WTC11 (cell line): Measurements from ENCODE around the gene NRG3.

ENCODE experiments used
- CBFB ChIP-seq: sonication (generic); formaldehyde crosslinking; IDR thresholded peaks from 2 replicates; pipeline ENCODE4 v1.8.1; 2022; ENCODE audit warnings: mild to moderate bottlenecking, low read depth, missing genetic modification reagents
- CREB1 ChIP-seq: sonication (generic); formaldehyde crosslinking; IDR thresholded peaks from 2 replicates; pipeline ENCODE4 v1.8.0; 2023; ENCODE audit warnings: mild to moderate bottlenecking, missing genetic modification reagents
- ESRRA ChIP-seq: sonication (generic); formaldehyde crosslinking; IDR thresholded peaks from 2 replicates; pipeline ENCODE4 v1.8.1; 2022; ENCODE audit warnings: mild to moderate bottlenecking, missing genetic modification reagents, borderline replicate concordance
- FOXK1 ChIP-seq: sonication (generic); formaldehyde crosslinking; IDR thresholded peaks from 2 replicates; pipeline ENCODE4 v1.8.0; 2022; ENCODE audit warnings: mild to moderate bottlenecking, moderate library complexity, missing genetic modification reagents
- ZNF396 ChIP-seq: fragments of 250-450 bp; sonication (Bioruptor Pico); IDR thresholded peaks from 2 replicates; pipeline ENCODE4 v1.8.0; 2021; ENCODE audit warnings: mild to moderate bottlenecking, moderate library complexity, borderline replicate concordance
- TF ChIP-seq, protein P1 (sequence below): fragments of 200-600 bp; IDR thresholded peaks from 2 replicates; pipeline ENCODE4 v1.8.0; 2022; ENCODE audit warnings: antibody characterized with exemption
- TF ChIP-seq, protein P2 (sequence below): sonication (generic); formaldehyde crosslinking; IDR thresholded peaks from 2 replicates; pipeline ENCODE4 v1.8.0; 2022; ENCODE audit warnings: mild to moderate bottlenecking, missing genetic modification reagents
- TF ChIP-seq, protein P3 (sequence below): sonication (generic); formaldehyde crosslinking; IDR thresholded peaks from 2 replicates; pipeline ENCODE4 v1.8.0; 2023; ENCODE audit warnings: missing genetic modification reagents, mild to moderate bottlenecking, borderline replicate concordance
- TF ChIP-seq, protein P4 (sequence below): sonication (generic); formaldehyde crosslinking; IDR thresholded peaks from 2 replicates; pipeline ENCODE4 v1.8.1; 2022; ENCODE audit warnings: low read depth, missing genetic modification reagents, borderline replicate concordance
- TF ChIP-seq, protein P5 (sequence below): sonication (generic); formaldehyde crosslinking; IDR thresholded peaks from 2 replicates; pipeline ENCODE4 v1.8.1; 2023; ENCODE audit warnings: mild to moderate bottlenecking, moderate library complexity, missing genetic modification reagents
- TF ChIP-seq, protein P6 (sequence below): sonication (generic); formaldehyde crosslinking; IDR thresholded peaks from 2 replicates; pipeline ENCODE4 v1.8.0; 2022; ENCODE audit warnings: mild to moderate bottlenecking, missing genetic modification reagents

DNA sequence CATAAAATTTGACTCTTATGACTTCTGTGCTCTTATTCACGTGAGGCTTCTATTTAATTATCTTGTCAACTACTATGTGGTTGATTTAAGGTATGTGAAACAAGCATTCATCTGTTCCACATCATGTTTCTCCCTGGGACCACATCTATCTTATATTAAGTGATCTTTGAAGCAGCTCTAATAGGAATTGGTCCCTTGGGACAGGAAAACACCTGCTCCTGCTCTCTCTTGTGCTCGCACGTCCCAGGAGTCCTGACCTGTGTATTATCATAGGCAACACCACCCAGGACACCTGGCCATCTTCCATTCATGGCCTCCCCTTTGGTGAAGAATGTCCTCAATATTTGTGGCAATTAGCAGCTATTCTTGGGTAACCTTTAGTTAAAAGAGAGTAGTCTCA lies 269.2 kb downstream of the NRG3 start:
- no peak for TF ChIP-seq CREB1 (CRISPR knock-in tag)
- TF ChIP-seq, protein P1, sequence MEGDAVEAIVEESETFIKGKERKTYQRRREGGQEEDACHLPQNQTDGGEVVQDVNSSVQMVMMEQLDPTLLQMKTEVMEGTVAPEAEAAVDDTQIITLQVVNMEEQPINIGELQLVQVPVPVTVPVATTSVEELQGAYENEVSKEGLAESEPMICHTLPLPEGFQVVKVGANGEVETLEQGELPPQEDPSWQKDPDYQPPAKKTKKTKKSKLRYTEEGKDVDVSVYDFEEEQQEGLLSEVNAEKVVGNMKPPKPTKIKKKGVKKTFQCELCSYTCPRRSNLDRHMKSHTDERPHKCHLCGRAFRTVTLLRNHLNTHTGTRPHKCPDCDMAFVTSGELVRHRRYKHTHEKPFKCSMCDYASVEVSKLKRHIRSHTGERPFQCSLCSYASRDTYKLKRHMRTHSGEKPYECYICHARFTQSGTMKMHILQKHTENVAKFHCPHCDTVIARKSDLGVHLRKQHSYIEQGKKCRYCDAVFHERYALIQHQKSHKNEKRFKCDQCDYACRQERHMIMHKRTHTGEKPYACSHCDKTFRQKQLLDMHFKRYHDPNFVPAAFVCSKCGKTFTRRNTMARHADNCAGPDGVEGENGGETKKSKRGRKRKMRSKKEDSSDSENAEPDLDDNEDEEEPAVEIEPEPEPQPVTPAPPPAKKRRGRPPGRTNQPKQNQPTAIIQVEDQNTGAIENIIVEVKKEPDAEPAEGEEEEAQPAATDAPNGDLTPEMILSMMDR: no peak
- no peak for TF ChIP-seq CBFB (CRISPR knock-in tag)
- TF ChIP-seq, protein P2, sequence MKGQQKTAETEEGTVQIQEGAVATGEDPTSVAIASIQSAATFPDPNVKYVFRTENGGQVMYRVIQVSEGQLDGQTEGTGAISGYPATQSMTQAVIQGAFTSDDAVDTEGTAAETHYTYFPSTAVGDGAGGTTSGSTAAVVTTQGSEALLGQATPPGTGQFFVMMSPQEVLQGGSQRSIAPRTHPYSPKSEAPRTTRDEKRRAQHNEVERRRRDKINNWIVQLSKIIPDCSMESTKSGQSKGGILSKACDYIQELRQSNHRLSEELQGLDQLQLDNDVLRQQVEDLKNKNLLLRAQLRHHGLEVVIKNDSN: no peak
- TF ChIP-seq, protein P3, sequence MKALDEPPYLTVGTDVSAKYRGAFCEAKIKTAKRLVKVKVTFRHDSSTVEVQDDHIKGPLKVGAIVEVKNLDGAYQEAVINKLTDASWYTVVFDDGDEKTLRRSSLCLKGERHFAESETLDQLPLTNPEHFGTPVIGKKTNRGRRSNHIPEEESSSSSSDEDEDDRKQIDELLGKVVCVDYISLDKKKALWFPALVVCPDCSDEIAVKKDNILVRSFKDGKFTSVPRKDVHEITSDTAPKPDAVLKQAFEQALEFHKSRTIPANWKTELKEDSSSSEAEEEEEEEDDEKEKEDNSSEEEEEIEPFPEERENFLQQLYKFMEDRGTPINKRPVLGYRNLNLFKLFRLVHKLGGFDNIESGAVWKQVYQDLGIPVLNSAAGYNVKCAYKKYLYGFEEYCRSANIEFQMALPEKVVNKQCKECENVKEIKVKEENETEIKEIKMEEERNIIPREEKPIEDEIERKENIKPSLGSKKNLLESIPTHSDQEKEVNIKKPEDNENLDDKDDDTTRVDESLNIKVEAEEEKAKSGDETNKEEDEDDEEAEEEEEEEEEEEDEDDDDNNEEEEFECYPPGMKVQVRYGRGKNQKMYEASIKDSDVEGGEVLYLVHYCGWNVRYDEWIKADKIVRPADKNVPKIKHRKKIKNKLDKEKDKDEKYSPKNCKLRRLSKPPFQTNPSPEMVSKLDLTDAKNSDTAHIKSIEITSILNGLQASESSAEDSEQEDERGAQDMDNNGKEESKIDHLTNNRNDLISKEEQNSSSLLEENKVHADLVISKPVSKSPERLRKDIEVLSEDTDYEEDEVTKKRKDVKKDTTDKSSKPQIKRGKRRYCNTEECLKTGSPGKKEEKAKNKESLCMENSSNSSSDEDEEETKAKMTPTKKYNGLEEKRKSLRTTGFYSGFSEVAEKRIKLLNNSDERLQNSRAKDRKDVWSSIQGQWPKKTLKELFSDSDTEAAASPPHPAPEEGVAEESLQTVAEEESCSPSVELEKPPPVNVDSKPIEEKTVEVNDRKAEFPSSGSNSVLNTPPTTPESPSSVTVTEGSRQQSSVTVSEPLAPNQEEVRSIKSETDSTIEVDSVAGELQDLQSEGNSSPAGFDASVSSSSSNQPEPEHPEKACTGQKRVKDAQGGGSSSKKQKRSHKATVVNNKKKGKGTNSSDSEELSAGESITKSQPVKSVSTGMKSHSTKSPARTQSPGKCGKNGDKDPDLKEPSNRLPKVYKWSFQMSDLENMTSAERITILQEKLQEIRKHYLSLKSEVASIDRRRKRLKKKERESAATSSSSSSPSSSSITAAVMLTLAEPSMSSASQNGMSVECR (CRISPR knock-in tag): no peak
- TF ChIP-seq, protein P4, sequence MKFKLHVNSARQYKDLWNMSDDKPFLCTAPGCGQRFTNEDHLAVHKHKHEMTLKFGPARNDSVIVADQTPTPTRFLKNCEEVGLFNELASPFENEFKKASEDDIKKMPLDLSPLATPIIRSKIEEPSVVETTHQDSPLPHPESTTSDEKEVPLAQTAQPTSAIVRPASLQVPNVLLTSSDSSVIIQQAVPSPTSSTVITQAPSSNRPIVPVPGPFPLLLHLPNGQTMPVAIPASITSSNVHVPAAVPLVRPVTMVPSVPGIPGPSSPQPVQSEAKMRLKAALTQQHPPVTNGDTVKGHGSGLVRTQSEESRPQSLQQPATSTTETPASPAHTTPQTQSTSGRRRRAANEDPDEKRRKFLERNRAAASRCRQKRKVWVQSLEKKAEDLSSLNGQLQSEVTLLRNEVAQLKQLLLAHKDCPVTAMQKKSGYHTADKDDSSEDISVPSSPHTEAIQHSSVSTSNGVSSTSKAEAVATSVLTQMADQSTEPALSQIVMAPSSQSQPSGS (CRISPR knock-in tag): no peak
- TF ChIP-seq, protein P5, sequence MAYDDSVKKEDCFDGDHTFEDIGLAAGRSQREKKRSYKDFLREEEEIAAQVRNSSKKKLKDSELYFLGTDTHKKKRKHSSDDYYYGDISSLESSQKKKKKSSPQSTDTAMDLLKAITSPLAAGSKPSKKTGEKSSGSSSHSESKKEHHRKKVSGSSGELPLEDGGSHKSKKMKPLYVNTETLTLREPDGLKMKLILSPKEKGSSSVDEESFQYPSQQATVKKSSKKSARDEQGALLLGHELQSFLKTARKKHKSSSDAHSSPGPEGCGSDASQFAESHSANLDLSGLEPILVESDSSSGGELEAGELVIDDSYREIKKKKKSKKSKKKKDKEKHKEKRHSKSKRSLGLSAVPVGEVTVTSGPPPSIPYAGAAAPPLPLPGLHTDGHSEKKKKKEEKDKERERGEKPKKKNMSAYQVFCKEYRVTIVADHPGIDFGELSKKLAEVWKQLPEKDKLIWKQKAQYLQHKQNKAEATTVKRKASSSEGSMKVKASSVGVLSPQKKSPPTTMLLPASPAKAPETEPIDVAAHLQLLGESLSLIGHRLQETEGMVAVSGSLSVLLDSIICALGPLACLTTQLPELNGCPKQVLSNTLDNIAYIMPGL (CRISPR knock-in tag): no peak
- no peak for TF ChIP-seq ESRRA (CRISPR knock-in tag)
- TF ChIP-seq ZNF396: no peak
- TF ChIP-seq, protein P6, sequence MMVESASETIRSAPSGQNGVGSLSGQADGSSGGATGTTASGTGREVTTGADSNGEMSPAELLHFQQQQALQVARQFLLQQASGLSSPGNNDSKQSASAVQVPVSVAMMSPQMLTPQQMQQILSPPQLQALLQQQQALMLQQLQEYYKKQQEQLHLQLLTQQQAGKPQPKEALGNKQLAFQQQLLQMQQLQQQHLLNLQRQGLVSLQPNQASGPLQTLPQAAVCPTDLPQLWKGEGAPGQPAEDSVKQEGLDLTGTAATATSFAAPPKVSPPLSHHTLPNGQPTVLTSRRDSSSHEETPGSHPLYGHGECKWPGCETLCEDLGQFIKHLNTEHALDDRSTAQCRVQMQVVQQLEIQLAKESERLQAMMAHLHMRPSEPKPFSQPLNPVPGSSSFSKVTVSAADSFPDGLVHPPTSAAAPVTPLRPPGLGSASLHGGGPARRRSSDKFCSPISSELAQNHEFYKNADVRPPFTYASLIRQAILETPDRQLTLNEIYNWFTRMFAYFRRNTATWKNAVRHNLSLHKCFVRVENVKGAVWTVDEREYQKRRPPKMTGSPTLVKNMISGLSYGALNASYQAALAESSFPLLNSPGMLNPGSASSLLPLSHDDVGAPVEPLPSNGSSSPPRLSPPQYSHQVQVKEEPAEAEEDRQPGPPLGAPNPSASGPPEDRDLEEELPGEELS (CRISPR knock-in tag): no peak
- TF ChIP-seq FOXK1: no peak
